Psoas muscle (tissue), 8 donors: ENCODE measurements around the gene ERCC8. TPM values are rescaled to one million over a fixed set of nuclear protein-coding genes. Genes with fewer than 3 reads are reported as not detected.

Experiments
- ATAC-seq, 4 donors: fragments of 200-7000 bp; cut with Tn5 transposase; one replicate each; pipeline ENCODE4 v1.9.1; 2020; ENCODE audit warnings: moderate library complexity in 3 of 4, mild to moderate bottlenecking in 2 of 4
- DNase-seq, 2 donors: peaks; one replicate each; pipeline ENCODE4 v3.0.0-alpha.2; 2020
- H3K27ac ChIP-seq: fragments of 200-600 bp; one replicate; pipeline ENCODE4 v1.8.0; 2022
- H3K27me3 ChIP-seq, 3 donors: fragments of 200-600 bp in 1 of 3; one replicate each; pipeline versions ENCODE4 v1.6.1 to v1.8.0; 2013 to 2022; ENCODE audit warnings: low read length in 2 of 3, mild to moderate bottlenecking in 2 of 3, moderate library complexity in 1 of 3; ENCODE audit not compliant: insufficient read depth in 3 of 3
- H3K36me3 ChIP-seq, 2 donors: fragments of 200-600 bp in 1 of 2; one replicate each; pipeline versions ENCODE4 v1.6.1 to v1.8.0; 2013 to 2022; ENCODE audit warnings: low read depth in 1 of 2, mild to moderate bottlenecking in 1 of 2, moderate library complexity in 1 of 2; ENCODE audit not compliant: insufficient read depth in 1 of 2
- H3K4me1 ChIP-seq: fragments of 200-600 bp; one replicate; pipeline ENCODE4 v1.8.0; 2022
- H3K4me3 ChIP-seq: fragments of 200-600 bp; one replicate; pipeline ENCODE4 v1.8.0; 2022; ENCODE audit warnings: mild to moderate bottlenecking
- H3K9me3 ChIP-seq: fragments of 200-600 bp; one replicate; pipeline ENCODE4 v1.8.0; 2022
- WGBS, 3 donors: extraction: QIAGEN DNeasy Blood & Tissue Kit; methylation state at CpG; one replicate each; pipeline versions ENCODE4 v1.1.6 to v1.1.7; 2013; 5-methylcytosine and 5-hydroxymethylcytosine counted together
- intact Hi-C, 2 donors: fragments of 100-400 bp; cut with DNase I; formaldehyde crosslinking; loops; one replicate each; pipeline versions ENCODE4 v1.11.0 to v1.14.2; 2022
- polyA plus RNA-seq, 3 donors: library from polyadenylated mRNA; stranded (reverse); fragments of 200-250 nt; gene quantifications; one replicate each; pipeline ENCODE4 v1.2.3, GENCODE V29; 2013
- total RNA-seq, 4 donors: library from RNA; stranded (reverse); fragmentation: NEBNext Ultra II Directional in 2 of 4; extraction: Animal tissue kit (Norgen Biotek cat#: 25700) in 2 of 4; gene quantifications; one replicate each; pipeline versions ENCODE4 v1.2.1 to v1.2.4, GENCODE V29; 2021 to 2023
- TF ChIP-seq, protein P1 (sequence below): fragments of 200-600 bp; IDR thresholded peaks from one replicate; pipeline ENCODE4 v1.8.0; 2022; ENCODE audit warnings: antibody characterized with exemption
- donor health status: healthy with polysubstance abuse.
- donor health status: DM: no; HTN: no; CAD: no; lungs with moderate emphysema.
- donor health status: Bipolar disorder and iron deficiency.
- donor health status: healthy.
- donor health status: DM: yes; HTN: yes; CAD: no.
- donor health status: DM: no; HTN: no; CAD: no.
- donor health status: DM: no; HTN: no; CAD: no.
- donor health status: DM: yes; HTN: yes; CAD: no.

The ERCC8 gene
- total and polyA plus RNA-seq, 7 donors: 2.9 to 7.6 (median 4.7) TPM

GRCh38 chr5:60887746-60888145 is 57.1 kb downstream of the ERCC8 start:
- Histone ChIP-seq H3K27me3 (no peaks in the 10 kb centered on the region), H3K9me3 (no peaks in the 10 kb centered on the region), H3K4me3 (no peak overlapping the region), H3K27ac (no peak overlapping the region), H3K4me1 (no peaks in the 10 kb centered on the region), H3K36me3 (peaks cover 0 to 32% of the 10 kb centered on the region in 2 donors)
- 87 to 95% (median 94%) methylated on average over 2 of the region's 2 CpGs for WGBS, 3 donors
- DNase-seq: no peak
- TF ChIP-seq, protein P1, sequence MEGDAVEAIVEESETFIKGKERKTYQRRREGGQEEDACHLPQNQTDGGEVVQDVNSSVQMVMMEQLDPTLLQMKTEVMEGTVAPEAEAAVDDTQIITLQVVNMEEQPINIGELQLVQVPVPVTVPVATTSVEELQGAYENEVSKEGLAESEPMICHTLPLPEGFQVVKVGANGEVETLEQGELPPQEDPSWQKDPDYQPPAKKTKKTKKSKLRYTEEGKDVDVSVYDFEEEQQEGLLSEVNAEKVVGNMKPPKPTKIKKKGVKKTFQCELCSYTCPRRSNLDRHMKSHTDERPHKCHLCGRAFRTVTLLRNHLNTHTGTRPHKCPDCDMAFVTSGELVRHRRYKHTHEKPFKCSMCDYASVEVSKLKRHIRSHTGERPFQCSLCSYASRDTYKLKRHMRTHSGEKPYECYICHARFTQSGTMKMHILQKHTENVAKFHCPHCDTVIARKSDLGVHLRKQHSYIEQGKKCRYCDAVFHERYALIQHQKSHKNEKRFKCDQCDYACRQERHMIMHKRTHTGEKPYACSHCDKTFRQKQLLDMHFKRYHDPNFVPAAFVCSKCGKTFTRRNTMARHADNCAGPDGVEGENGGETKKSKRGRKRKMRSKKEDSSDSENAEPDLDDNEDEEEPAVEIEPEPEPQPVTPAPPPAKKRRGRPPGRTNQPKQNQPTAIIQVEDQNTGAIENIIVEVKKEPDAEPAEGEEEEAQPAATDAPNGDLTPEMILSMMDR: no peak
- ATAC-seq: no peak
- intact Hi-C loops: no loop called here

- no peak overlapping the region for H3K4me3 ChIP-seq
- 97 to 100% (median 100%) methylated on average over 1 of the region's 1 CpG for WGBS, 3 donors
- TF ChIP-seq, protein P1: no peak
Observed at GRCh38 chr5:60887096-60887495, 57.8 kb downstream of the ERCC8 start.

GRCh38 chr5:60886158-60886557 is 58.7 kb downstream of the ERCC8 start:
- H3K27me3 ChIP-seq: no peaks in the 10 kb centered on the region
- H3K4me3 ChIP-seq: no peak overlapping the region
- ATAC-seq (no peak), DNase-seq (no peak)
- peaks cover 0 to 34% of the 10 kb centered on the region in 2 donors for H3K36me3 ChIP-seq
- intact Hi-C loops: no loop called here
- H3K9me3 ChIP-seq: no peaks in the 10 kb centered on the region
- 90 to 98% (median 95%) methylated on average over 5 of the region's 5 CpGs for WGBS, 3 donors
- H3K27ac ChIP-seq: no peak overlapping the region
- TF ChIP-seq, protein P1: no peak
- H3K4me1 ChIP-seq: no peaks in the 10 kb centered on the region

More at GRCh38 chr5:60887096-60887495, 57.8 kb downstream of the ERCC8 start:
- Histone ChIP-seq H3K36me3 (peaks cover 0 to 34% of the 10 kb centered on the region in 2 donors), H3K27ac (no peak overlapping the region), H3K9me3 (no peaks in the 10 kb centered on the region), H3K4me1 (no peaks in the 10 kb centered on the region), H3K27me3 (no peaks in the 10 kb centered on the region)
- DNase-seq: no peak
- intact Hi-C loops: no loop called here
- ATAC-seq: no peak

DNA sequence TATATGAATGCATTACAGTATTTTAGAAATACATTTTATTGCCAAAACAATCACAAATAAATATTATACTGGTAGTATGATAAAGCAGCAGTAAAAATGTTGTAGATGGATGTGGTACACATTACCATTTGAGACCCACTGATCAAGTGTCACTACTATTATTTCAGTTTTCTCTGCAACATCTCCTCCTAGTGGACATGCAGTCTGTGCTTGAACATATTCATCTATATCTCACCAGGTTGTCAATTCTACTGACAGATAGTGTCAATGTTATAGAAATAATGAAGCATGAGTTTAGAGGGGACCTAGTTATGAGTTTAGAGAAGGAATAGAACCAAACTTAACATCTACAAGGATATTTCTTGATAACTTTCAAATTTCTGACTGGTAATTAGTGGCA is 61.6 kb downstream of the ERCC8 start:
- intact Hi-C loops: no loop called here
- H3K9me3 ChIP-seq: no peaks in the 10 kb centered on the region
- H3K27ac ChIP-seq: no peak overlapping the region
- DNase-seq (no peak), ATAC-seq (no peak)
- H3K4me3 ChIP-seq: no peak overlapping the region
- H3K36me3 ChIP-seq: peaks cover 0 to 15% of the 10 kb centered on the region in 2 donors
- no peaks in the 10 kb centered on the region for H3K4me1 ChIP-seq
- TF ChIP-seq, protein P1: no peak
- H3K27me3 ChIP-seq: no peaks in the 10 kb centered on the region

DNA sequence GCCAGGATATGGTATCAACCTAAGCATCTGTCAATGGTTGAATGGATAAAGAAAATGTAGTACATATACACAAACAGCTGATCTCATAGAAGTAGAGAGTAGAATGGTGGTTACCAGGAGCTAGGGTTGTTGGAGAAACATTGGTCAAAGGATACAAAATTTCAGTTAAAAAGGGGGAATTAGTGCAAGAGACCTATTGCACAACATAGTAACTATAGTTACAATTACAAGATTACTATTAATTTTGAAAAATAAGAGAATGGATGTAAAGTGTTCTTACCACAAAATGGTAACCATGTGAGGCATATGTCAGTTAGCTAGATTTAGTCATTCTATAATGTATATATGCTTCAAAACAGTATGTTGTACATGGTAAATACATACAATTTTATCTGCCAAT is 72.0 kb downstream of the ERCC8 start:
- Histone ChIP-seq H3K36me3 (no peaks in the 10 kb centered on the region), H3K4me1 (no peaks in the 10 kb centered on the region), H3K27ac (no peak overlapping the region), H3K27me3 (no peaks in the 10 kb centered on the region), H3K9me3 (peaks cover 13% of the 10 kb centered on the region), H3K4me3 (no peak overlapping the region)
- intact Hi-C loops: no loop called here
- no peak for DNase-seq
- ATAC-seq: no peak
- TF ChIP-seq, protein P1: no peak
